Right lobe of liver (tissue), 4 donors: ENCODE data around the gene LGI2.

Experiments used
- CTCF ChIP-seq, 4 donors: fragments of 200-600 bp in 3 of 4; fragments of 450-650 bp in 1 of 4; IDR thresholded peaks; one replicate each; pipeline versions ENCODE4 v1.5.1 to v1.8.0; 2016 to 2022; ENCODE audit warnings: antibody characterized with exemption in 4 of 4, mild to moderate bottlenecking in 2 of 4
- POLR2A ChIP-seq: fragments of 450-650 bp; IDR thresholded peaks from one replicate; pipeline ENCODE4 v1.6.1; 2017; ENCODE audit warnings: antibody characterized with exemption, mild to moderate bottlenecking
- donor health status: DM: no; HTN: no; CAD: no.
- donor health status: DM: no; HTN: no; CAD: no.
- donor health status: DM: no; HTN: yes; CAD: no.

- TF ChIP-seq POLR2A (no peak), CTCF (IDR thresholded peaks at IDR 0.05) (no peak)
Observed at GRCh38 chr4:25019501-25019900, 11.2 kb downstream of the LGI2 start.
